NT2/D1 (cell line): ENCODE data around the gene TTLL8.

Experiments used
- SUZ12 ChIP-seq: IDR thresholded peaks from 2 replicates; pipeline ENCODE4 v1.6.1; 2011; ENCODE audit not compliant: insufficient read length, insufficient read depth; ENCODE audit errors: extremely low read depth
- YY1 ChIP-seq: IDR thresholded peaks from 2 replicates; pipeline ENCODE4 v1.6.1; 2011; ENCODE audit not compliant: insufficient read length, insufficient read depth
- ZNF274 ChIP-seq: IDR thresholded peaks from 2 replicates; pipeline ENCODE4 v1.6.1; 2011; ENCODE audit warnings: mild to moderate bottlenecking, low read depth, low read length

GRCh38 chr22:50030297-50031188 is 27.6 kb downstream of the TTLL8 start:
- TF ChIP-seq SUZ12 (no peak), YY1 (no peak), ZNF274 (no peak)
